Testis (tissue), 3 donors: Measurements from ENCODE around the gene ARF6. TPM values are rescaled to one million over a fixed set of nuclear protein-coding genes. Genes with fewer than 3 reads are reported as not detected.

Experiments
- DNase-seq: peaks from one replicate; pipeline ENCODE4 v3.0.0-alpha.2; 2019
- H3K27ac ChIP-seq, 2 donors: fragments of 200-600 bp; sonication (generic); one replicate each; pipeline ENCODE4 v1.5.1; 2019
- H3K27me3 ChIP-seq: fragments of 200-600 bp; sonication (generic); one replicate; pipeline ENCODE4 v1.5.1; 2019
- H3K36me3 ChIP-seq: fragments of 200-600 bp; sonication (generic); one replicate; pipeline ENCODE4 v1.5.1; 2017; ENCODE audit warnings: low read depth; ENCODE audit errors: missing control alignments
- H3K4me1 ChIP-seq: fragments of 200-600 bp; sonication (generic); one replicate; pipeline ENCODE4 v1.5.1; 2019
- H3K4me3 ChIP-seq, 2 donors: fragments of 200-600 bp; sonication (generic); one replicate each; pipeline ENCODE4 v1.5.1; 2017 to 2019
- H3K9me3 ChIP-seq: fragments of 200-600 bp; sonication (generic); one replicate; pipeline ENCODE4 v1.5.1; 2017
- POLR2A ChIP-seq: fragments of 450-650 bp; IDR thresholded peaks from one replicate; pipeline ENCODE4 v1.6.1; 2017; ENCODE audit warnings: antibody characterized with exemption, mild to moderate bottlenecking, moderate library complexity
- WGBS, 2 donors: methylation state at CpG; one replicate each; pipeline ENCODE4 v1.1.5; 2018; 5-methylcytosine and 5-hydroxymethylcytosine counted together
- intact Hi-C: fragments of 100-400 bp; cut with DNase I; formaldehyde crosslinking; loops from one replicate; pipeline ENCODE4 v1.15.1; 2023; ENCODE audit warnings: low total_unique reads
- polyA plus RNA-seq: library from polyadenylated mRNA; stranded (reverse); fragments of 350-450 nt; fragmentation: Illumina TruSeq; extraction: RNeasy Lipid Tissue Mini Kit (QIAGEN cat#74804); gene quantifications from one replicate; pipeline ENCODE4 v1.2.3, GENCODE V29; 2014; ENCODE audit warnings: low read depth, low replicate concordance; ENCODE audit not compliant: insufficient read depth
- total RNA-seq, 2 donors: library from RNA; depleted of rRNA; stranded (reverse); fragments of >200 nt; gene quantifications; one replicate each; pipeline ENCODE4 v1.2.3, GENCODE V29; 2016
- TF ChIP-seq, protein P1 (sequence below), 3 experiments: fragments of 450-650 bp in 2 of 3; fragments of 200-600 bp in 1 of 3; sonication (generic) in 1 of 3; IDR thresholded peaks; one replicate each; pipeline ENCODE4 v1.5.1; 2016 to 2019; ENCODE audit warnings: antibody characterized with exemption in 3 of 3, mild to moderate bottlenecking in 2 of 3, moderate library complexity in 1 of 3

The ARF6 gene
- total and polyA plus RNA-seq, 3 donors from 2014 or later, result 41.3 to 51.8 (median 45.2) TPM

DNA sequence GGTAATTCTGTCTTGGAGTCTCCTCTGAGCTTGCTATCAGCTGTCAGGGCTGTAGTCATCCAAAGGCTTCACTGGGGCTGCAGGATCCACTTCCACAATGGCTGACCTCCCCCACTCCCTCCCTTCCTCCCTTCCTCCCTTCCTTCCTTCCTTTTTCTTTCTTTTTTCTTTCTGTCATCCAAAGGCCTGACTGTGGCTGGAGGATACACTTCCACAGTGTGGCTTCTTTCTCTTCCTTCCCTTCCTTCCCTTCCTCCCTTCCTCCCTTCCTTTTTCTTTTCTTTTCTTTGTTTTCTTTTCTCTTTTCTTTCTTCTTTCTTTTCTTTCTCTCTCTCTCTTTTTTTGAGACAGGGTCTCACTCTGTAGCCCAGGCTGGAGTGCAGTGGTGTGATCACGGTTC lies 30.6 kb downstream of the ARF6 start:
- H3K9me3 ChIP-seq, result no peaks in the 10 kb centered on the region
- no peaks in the 10 kb centered on the region for H3K36me3 ChIP-seq
- TF ChIP-seq, protein P1, sequence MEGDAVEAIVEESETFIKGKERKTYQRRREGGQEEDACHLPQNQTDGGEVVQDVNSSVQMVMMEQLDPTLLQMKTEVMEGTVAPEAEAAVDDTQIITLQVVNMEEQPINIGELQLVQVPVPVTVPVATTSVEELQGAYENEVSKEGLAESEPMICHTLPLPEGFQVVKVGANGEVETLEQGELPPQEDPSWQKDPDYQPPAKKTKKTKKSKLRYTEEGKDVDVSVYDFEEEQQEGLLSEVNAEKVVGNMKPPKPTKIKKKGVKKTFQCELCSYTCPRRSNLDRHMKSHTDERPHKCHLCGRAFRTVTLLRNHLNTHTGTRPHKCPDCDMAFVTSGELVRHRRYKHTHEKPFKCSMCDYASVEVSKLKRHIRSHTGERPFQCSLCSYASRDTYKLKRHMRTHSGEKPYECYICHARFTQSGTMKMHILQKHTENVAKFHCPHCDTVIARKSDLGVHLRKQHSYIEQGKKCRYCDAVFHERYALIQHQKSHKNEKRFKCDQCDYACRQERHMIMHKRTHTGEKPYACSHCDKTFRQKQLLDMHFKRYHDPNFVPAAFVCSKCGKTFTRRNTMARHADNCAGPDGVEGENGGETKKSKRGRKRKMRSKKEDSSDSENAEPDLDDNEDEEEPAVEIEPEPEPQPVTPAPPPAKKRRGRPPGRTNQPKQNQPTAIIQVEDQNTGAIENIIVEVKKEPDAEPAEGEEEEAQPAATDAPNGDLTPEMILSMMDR (IDR thresholded peaks at IDR 0.05), result no peak
- TF ChIP-seq POLR2A, result no peak
- no peak overlapping the region for H3K27ac ChIP-seq
- DNase-seq, result no peak
- H3K27me3 ChIP-seq, result no peaks in the 10 kb centered on the region
- H3K4me3 ChIP-seq, result no peak overlapping the region
- no peaks in the 10 kb centered on the region for H3K4me1 ChIP-seq
- intact Hi-C loops, result no loop called here
- 96 to 100% methylated on average over 1 of the region's 1 CpG for WGBS, 2 donors

DNA sequence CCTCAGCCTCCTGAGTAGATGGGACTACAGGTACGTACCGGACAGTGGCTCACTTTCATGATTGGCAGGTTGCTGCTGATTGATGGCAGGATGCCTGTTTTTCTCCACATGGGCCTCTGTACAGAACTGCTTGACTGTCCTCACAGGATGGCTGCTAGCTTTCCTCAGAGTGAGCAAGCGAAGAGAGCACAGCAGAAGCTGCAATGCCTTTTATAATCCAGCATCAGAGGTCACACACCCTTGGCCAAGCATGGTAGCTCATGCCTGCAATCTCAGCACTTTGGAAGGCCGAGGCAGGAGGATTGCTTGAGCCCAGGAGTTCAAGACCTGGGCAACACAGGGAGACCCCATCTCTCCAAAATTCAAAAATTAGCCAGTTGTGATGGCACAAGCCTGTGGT lies 31.0 kb downstream of the ARF6 start:
- TF ChIP-seq POLR2A, result no peak
- TF ChIP-seq, protein P1 (IDR thresholded peaks at IDR 0.05), result no peak
- H3K9me3 ChIP-seq, result no peaks in the 10 kb centered on the region
- no peaks in the 10 kb centered on the region for H3K4me1 ChIP-seq
- 91 to 100% methylated on average over 2 to 4 of the region's 4 CpGs for WGBS, 2 donors
- H3K4me3 ChIP-seq, result no peak overlapping the region
- DNase-seq, result no peak
- H3K27me3 ChIP-seq, result no peaks in the 10 kb centered on the region
- no peaks in the 10 kb centered on the region for H3K36me3 ChIP-seq
- no peak overlapping the region for H3K27ac ChIP-seq
- intact Hi-C loops, result no loop called here

DNA sequence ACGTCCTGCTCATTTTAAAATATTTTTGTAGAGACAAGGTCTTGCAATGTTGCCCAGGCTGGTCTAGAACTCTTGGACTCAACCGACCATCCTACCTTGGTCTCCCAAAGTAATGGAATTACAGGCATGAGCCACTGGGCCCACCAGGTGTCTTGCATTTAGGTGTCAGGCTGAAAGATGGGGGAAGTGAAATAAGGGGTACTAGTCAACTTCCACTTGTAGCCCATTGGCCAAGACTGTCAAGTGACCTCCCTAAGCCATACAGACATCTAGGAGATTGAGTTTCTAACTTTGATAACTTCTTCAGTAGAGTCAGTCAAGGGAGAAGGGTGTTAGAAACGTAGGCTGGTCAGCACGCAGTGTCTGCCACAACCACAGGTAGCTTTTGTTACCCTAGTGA lies 32.0 kb downstream of the ARF6 start:
- Histone ChIP-seq H3K4me1 (no peaks in the 10 kb centered on the region), H3K4me3 (no peak overlapping the region), H3K9me3 (no peaks in the 10 kb centered on the region), H3K27me3 (no peaks in the 10 kb centered on the region), H3K27ac (no peak overlapping the region), H3K36me3 (no peaks in the 10 kb centered on the region)
- intact Hi-C loops, result no loop called here
- 91 to 93% methylated on average over 4 of the region's 4 CpGs for WGBS, 2 donors
- TF ChIP-seq, protein P1 (IDR thresholded peaks at IDR 0.05), result no peak
- no peak for DNase-seq

DNA sequence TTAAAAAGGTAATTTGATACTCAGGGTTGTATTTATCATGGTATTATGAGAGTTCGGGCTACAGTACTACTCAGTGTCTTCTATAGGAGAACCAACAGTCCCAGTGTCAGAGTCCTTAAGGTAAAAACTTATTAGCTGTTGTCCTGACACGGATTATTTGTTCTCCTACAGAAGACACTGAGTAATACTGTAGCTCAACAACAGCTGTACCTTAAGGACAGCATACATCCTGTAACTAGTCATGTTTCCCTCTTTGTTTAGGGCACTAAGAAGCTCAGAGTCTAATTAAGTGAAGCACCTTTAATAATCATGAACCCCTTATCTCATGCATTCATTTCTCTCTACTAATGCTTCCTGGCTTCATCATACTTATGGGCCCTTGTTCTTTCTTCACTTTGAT lies 33.9 kb downstream of the ARF6 start:
- Histone ChIP-seq H3K9me3 (no peaks in the 10 kb centered on the region), H3K4me3 (no peak overlapping the region), H3K4me1 (no peaks in the 10 kb centered on the region), H3K27ac (no peak overlapping the region), H3K36me3 (no peaks in the 10 kb centered on the region), H3K27me3 (no peaks in the 10 kb centered on the region)
- TF ChIP-seq, protein P1 (IDR thresholded peaks at IDR 0.05), result no peak
- TF ChIP-seq POLR2A, result no peak
- intact Hi-C loops, result no loop called here
- no peak for DNase-seq
- WGBS, 2 donors, result 88 to 97% methylated on average over 2 of the region's 2 CpGs

DNA sequence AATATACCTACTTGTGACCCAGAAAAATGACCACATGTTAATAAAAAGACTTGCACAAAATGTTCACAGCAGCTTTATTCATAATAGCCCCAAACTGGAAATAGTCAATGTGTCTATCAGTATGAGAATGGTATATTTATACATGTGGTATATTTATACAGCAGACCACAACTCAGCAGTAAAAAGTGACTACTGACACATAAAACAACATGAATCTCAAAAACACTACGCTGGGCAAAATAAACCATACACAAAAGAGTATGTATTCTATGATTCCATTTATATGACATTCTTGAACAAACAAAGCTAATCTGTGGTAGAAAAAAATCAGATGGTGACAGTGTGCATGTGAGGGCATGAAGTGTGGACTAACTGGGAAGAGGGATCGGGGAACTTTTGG lies 35.1 kb downstream of the ARF6 start:
- H3K4me3 ChIP-seq, result no peak overlapping the region
- H3K4me1 ChIP-seq, result no peaks in the 10 kb centered on the region
- no peaks in the 10 kb centered on the region for H3K9me3 ChIP-seq
- DNase-seq, result no peak
- H3K27ac ChIP-seq, result no peak overlapping the region
- no peak for TF ChIP-seq POLR2A
- TF ChIP-seq, protein P1 (IDR thresholded peaks at IDR 0.05), result no peak
- intact Hi-C loops, result no loop called here
- H3K36me3 ChIP-seq, result no peaks in the 10 kb centered on the region
- H3K27me3 ChIP-seq, result no peaks in the 10 kb centered on the region
- WGBS, 2 donors, result 93 to 97% methylated on average over 2 of the region's 2 CpGs
